ENCODE data around the gene KRTAP12-3.
"Not testable (repeated sequence)": the region's sequence is repeated elsewhere in the genome, so short reads cannot be mapped to it uniquely, and the experiment has no call there.

DNA sequence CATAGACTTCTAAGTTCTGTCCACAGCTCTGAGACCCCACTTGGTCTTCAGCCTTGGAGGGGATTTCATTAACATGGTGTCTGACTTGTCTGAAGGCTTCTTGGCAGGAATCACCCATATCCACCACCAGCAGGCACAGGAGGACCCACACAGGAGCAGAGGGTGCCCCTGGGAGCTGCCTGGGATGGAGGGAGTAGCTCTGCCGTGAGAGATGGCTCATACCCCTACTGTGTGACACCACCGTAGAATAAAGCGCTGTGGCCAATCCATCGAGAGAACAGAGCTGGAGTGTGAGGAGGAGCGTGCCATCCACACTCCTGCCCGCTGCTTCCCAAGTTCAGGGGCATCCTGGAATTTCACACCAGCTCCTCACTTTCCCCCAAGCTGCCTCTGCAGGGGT, 27.3 kb downstream of the KRTAP12-3 start:
- TF ChIP-seq EZH2phosphoT487 (IDR thresholded peaks at IDR 0.05; ENCODE audit: insufficient read depth, low read depth); EZH2 (IDR thresholded peaks at IDR 0.05; ENCODE audit: insufficient read depth, poor library complexity, severe bottlenecking): not testable (repeated sequence)
